CD4-positive, alpha-beta T cell treated with Interleukin-4 for 1 hour (primary cell): ENCODE results near the gene CLIC5.
A peak's percentile ranks its signal among the peaks of the same experiment; 100 is the strongest.

Experiments used
- DNase-seq, 2 donors: peaks; one replicate each; pipeline ENCODE4 v3.0.0-alpha.2; 2020 to 2022

Gene CLIC5

GRCh38 chr6:46032110-46032998, 16.7 kb upstream of the CLIC5 start:
- no peak for DNase-seq

DNA sequence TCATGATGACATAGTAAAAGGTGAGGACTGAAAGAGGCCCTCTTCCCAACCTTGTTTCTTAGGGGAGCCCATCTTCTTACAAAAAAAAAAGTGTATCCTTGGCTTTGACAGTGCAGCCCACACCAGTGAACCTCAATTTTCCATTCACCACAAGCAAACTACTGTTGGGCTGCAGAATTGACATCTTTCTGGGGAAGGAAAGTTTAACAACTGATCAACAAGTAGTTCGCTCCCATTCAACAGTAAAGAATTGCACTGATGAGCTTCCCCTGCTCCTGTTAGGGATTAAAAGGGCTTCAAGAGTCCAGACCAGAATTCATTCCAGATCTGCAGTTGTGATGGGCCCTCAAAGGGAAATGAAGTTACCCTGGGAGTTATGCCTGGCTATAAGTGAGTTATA, 13.9 kb upstream of the CLIC5 start:
- DNase-seq: no peak

DNA sequence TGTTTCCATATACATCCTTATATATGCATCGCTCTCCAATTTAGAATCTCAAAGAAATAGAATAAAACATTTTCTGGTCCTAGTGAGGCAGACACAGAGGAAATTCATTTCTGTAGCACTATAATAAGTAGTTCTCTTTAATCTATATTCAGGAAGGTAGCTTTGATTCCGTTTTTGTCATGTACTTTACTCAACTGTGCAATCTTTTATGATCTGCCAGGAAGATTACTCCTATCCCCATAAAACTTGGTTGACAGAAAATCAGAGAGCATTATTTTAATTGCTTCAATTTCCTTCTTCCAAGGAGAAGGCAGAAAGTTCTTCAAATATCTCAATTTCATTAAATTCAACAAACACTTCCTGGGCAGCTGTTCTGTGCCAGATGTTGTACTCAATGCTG, 10.6 kb upstream of the CLIC5 start:
- DNase-seq: no peak

DNA sequence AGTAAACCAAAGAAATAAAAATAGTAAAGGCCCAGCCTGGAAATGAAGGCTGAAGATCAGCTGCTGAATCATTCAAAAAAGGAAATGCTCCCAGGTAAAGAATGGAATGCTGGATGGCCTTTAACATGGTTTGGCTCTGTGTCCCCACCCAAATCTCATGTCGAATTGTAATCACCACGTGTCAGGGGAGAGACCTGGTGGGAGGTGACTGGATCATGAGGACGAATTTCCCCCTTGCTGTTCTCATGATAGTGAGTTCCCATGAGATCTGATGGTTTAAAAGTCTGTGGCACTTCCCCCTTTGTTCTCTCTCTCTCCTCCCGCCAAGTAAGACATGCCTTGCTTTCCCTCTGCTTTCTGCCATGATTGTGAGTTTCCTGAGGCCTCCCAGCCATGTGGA, 9.9 kb upstream of the CLIC5 start:
- DNase-seq: no peak

DNA sequence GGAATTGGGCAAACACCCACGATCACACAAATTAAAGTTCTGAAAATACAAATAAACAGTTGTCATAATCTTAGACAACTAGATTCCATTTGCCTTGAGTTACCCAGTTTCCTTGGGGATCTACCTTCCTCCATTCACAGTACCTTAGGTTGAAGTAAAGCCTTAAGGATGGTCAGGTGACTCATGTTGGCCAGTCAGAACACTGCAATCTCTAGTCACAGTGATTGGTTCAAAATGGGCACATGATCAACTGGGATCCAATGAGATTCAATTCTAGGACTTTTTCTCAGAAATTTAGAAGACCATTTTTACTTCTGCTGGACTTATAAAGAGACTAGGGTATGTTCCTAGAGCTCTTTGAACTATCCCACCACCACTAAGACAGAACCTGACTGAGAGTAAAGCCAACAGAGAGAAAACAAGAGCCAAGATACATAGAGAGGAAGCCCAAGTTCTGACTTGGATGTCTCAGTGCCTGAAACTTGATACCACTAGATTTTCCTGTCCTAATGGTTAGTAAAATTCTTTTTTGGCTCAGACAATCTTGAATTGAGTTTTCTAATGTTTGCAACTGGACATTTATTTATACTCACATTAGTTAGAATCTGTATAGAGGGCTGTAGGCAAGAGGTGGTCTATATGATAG, 8.6 kb upstream of the CLIC5 start:
- no peak for DNase-seq

- DNase-seq: no peak
Measured at GRCh38 chr6:46023216-46023915, 7.7 kb upstream of the CLIC5 start.

DNA sequence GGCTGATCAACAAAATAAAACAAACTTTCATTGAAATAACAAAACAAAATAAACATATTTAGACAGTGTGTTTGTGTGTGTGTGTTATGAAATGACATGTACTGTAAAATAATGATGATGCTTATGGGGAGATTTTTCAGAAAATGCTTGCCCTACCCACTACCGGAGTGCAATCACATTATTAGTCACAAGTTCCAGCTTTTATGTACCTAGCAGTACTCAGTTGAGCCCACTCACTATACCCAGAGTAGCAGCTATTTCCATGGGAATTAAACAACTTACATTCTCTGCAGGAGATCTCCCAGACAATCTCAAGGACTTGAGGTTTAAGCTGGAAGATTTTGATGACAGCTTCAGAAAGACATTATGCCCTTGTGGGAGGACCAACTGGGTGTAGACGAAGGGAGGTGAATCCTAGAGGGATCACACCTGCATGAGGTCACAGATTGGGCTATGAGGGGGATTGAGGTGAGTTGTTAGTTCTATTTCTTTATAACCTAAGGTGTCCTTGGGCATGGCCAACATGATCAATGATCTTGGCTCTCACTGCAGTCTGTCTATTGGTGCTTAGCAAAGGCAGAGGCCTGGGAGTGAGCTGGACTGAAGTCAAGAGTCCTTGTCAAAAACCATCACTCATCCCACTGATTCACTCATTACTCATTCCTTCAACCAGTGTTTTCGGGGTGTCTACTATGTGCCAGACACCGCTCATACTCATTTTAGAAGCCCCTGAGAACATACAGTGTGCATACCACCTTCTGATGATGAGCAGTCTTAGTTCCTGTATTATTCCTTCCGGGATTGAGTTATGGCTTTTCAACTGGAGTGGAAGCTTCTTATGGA, 6.7 kb upstream of the CLIC5 start:
- DNase-seq: no peak

- no peak for DNase-seq
Measured at GRCh38 chr6:46017726-46018125, 2.1 kb upstream of the CLIC5 start.

DNA sequence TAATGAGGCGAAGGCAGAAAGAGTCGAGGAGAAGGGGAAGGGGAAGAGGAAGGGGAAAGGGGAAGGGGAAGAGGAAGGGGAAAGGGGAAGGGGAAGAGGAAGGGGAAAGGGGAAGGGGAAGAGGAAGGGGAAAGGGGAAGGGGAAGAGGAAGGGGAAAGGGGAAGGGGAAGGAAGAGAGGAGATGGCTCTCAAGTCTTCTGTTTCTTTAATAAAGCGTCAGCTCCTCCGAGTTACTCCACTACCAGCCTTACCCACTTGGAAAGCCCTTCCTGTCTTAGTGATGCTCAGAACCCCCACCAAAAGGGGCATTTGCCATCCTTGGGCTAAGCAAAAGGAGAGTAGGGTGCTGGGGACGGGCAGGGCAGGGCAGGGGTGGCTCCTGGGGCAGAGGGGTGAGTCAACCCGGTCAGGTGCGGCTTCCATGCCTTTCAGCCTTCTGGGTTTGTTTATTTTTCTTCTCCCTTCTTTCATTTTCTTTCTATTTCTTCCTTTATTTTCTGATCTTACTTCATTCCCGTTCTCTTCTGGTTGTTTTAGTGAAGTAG, 476 bp upstream of the CLIC5 start:
- DNase-seq: no peak

DNA sequence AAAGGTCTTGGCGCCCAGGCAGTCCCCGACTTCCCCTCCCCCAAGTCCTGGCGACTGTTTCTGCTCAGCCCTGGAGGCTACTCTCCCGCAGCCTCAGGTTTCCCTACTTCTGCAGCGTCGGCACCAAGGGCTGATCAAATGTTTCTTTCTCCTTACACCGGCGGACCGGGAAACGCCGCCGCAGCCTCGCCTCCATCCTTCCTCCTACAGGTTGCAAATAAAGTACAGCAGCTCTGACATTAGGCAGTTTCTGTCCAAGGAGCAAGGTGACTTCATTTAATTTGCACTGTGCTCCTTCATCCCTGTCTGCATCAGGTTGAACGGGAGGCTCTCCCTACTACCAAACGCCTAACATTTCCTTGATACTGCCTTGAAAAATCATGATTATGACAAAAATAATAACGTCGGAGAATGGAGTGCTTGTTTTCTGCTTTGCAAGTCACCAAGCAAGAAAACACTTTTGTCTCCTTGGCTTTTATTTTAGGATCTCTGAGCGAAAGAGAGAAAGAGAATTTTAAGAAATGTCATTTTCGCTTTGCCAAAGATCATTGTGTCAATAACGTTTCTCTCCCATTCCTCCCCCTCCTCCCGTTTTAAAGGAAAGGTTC, 1.0 kb downstream of the CLIC5 start:
- peak in 1 of 2 donors; percentile 36 for DNase-seq

DNA sequence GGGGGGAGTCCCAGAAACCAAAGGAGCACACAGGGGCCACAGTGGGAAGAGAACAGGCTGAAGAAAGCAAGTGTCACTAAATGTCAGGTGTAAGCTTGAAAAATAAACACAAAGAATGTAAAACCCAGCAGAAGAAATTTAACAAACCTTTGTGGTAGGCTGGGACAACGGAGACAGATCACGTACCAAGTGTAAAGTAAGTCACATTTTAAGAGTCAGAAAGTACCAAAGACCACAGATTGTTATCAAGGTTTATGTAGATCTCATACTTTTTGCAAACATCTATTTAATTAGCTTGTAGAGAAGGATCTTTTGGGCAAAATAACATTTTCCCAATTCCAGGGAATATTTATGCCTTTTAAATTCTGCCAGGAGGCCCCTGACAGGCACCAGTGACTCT, 1.6 kb downstream of the CLIC5 start:
- peak in 1 of 2 donors; percentile 56 for DNase-seq

GRCh38 chr6:46013639-46014038, 2.0 kb downstream of the CLIC5 start:
- no peak for DNase-seq

GRCh38 chr6:46012834-46013233, 2.8 kb downstream of the CLIC5 start:
- DNase-seq: no peak

DNA sequence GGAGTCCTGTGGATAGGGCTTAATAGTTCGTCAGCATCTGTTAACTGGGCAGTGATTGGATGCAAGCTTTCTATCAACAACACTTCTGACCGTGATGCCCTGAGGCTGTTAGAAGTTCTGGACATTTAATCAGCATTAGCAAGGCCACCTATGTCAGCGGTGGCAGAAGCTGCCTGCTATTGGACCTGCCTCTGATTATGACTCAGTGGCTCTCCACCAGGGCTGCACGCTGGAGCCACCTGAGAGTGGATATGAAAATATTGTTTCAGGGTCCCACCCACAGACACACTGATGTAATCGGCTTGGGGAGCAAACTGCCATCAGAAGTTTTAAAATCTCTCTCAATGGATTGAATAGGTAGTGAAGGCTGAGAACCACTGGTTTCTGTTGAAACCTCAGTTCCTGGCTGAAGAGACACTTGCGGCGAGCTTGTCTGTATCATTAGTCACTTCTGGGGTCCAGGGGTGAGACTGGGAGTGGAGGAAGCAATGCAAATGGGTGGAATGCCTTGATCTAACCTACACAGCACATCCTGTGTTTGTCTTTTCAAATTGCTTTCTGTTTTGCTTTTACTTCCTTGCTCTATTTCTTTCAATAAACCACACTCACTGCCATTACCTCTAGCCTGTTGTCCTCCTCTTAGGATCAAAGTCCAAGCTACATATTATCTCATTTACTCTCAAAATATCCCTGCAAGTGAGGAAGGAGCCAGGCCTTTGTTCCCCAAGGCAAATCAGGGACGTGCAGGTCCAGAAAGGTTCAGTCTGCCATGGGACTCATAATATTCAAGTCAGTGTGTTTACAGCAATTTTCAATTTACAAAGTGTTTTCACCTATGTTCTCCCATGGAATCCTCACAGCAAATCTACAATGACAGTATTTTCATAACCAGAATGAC, 4.2 kb downstream of the CLIC5 start:
- DNase-seq: peak; percentile 66 to 83

DNA sequence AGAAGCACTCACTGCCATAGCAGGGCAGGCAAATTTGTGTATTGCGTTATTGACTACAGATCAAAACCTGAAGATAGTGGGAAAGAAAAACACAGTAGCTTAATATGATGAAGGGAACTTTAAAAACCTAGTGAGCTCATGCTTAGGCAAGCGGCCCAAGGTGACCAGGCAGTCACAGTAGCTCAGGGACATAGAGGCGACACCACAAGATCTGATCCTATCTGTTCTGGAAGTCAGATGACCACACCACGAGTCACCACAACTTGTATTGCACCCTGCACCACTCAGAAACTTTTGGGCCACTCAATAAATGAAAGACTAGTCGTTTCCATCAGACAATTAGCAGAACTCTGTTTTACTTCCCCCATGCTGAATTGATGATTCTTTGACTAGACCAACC, 4.9 kb downstream of the CLIC5 start:
- no peak for DNase-seq

- DNase-seq: no peak
Measured at GRCh38 chr6:46010270-46010669, 5.4 kb downstream of the CLIC5 start.

DNA sequence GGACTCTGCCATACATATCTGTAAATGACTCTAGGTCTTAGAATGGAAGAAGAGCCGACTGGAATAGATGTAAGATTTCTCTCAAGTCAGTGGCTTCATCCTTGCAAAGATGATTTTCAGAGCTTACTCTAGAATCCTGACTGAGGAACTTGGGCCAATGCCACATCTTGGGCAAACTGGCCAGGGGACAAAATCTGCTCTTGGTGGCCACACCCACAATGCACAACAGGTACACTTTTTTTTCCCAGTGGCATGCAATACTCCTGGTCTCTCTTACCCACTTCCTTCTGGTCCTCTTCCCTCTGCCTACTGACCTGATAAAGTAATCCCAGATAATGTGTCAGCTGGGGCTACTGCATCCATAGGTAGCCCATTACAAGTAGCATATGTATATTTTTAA, 13.4 kb downstream of the CLIC5 start:
- DNase-seq: no peak

DNA sequence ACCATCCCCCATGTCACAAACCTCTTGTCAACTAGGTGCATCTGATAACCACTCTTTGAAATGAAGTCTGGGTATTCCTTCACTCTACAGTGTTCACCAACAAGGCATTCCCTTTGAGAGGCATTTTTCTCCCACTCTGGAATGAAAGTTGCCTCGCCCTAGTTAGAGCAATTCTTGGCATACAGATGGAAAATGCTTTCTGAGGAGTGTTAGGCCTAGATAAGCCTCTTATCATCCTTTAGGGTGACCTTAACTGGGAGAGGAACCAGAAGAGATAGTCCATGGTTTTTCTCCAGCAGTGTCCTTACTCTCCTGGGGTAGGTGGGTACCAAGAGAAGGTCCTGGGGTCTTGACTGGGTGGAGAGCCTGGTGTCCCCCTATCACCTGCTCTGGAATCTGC, 14.8 kb downstream of the CLIC5 start:
- DNase-seq: no peak

GRCh38 chr6:45998524-45998923, 17.1 kb downstream of the CLIC5 start:
- no peak for DNase-seq

- no peak for DNase-seq
Measured at GRCh38 chr6:45997875-45998506, 17.7 kb downstream of the CLIC5 start.

GRCh38 chr6:45991189-45991588, 24.5 kb downstream of the CLIC5 start:
- DNase-seq: no peak
